Measurements from ENCODE around the gene FASTK.

The FASTK gene

DNA sequence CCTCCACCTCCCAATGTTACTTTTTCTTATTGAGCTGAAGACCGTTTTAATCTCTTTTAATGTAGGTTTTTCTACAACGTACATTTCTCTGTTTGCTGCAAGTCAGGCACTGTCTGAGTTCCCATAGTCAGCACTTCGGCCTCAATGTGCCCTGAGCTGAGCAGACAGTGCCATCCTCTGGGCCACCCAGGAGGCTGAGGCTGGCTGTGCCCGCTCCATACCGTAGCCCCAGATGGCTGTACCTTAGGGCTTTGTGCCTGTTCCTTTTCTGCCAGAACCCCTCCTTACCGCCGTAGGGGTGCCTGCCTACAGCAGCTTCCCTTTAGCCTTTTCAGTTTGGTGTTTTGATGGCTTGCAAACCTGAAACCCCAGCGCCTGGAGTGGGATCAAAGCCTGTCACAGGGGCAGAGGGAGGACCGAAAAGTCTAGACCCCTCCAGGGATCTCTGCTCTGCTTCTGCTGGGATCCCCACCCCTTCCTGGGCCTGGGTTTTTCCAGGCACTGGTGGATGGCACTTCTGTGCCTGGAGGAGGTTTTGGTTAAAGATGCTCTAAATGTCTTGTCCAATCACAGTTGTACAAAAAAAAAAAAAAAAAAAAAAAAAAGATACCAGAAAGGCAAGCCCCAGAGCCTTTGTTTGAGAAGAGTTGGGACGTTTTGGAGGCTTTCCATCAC, 14.7 kb upstream of the FASTK start:
- no peak for DNase-seq

DNA sequence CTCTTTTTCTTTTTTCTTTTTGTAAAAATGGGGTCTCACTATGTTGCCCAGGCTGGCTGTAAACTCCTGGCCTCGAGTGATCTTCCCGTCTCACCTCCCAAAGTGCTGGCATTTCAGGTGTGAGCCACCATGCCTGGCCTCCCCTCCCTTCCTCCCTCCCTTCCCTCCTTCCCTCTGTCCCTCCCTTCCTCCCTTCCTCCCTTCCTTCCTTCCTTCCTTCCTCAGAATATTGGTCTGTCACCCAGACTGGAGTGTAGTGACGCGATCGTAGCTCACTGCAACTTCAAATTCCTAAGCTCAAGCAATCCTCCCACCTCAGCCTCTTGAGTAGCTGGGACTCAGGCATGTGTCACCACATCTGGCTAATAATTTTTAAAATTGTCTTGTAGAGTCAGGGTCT, 14.1 kb upstream of the FASTK start:
- DNase-seq: no peak

DNA sequence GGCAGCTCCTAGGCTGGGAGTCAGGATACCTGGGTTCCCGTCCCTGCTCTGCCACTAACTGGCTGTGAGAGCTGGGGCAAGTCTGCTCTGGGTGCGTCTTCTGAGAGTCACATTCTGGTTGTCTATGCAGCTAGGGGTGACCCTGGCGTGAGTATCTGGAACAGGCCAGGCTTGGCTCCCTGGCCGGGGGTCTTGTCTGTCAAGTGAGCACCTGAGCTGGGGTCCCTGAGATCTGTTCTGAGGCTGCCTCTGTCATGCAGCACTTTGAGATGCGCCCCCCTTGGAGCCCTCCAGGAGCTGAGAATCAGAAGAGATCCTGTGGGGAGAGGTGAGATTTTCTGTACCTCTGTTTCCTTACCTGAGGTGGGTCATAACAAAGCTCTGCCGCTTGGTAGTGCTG, 13.1 kb upstream of the FASTK start:
- no peak for DNase-seq

DNA sequence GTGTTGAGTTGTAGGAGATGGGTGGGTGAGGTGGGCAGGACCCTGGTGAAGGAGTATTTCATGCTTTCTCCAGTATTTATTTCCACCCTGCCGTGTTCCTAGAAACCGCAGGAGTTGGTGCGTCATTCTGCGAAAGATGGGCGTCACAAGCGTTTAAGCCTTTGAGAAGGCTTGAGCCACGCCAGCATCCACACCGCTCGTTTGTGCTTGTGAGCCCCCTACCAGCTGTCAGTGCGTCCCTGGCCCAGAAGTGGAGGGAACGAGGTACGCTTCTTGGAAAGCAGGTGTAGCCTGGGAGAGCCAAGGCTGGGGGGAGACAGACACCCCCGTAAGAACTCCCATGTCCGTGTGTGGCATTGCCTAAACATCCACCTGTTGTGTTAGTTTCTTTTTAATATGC, 11.4 kb upstream of the FASTK start:
- DNase-seq: no peak

DNA sequence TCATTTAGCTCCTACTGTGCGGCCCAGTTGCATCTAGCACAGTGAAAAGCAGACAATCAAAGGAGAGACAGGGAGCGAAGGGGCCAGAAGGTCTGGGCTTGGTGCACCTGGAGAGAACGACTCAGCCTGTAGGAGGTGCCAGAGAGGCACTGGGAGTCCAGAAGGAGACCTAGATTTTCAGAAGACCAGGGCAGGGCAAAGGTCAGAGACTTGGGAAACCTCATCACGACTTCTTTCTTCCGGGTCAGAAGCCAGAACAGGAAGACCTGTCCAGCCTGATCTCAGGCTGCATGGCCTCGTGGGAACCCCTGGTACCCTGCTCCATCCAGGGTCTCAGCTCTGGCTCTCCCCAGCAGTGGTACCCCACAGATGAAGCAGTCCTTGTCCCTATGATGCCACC, 10.8 kb upstream of the FASTK start:
- no peak for DNase-seq

DNA sequence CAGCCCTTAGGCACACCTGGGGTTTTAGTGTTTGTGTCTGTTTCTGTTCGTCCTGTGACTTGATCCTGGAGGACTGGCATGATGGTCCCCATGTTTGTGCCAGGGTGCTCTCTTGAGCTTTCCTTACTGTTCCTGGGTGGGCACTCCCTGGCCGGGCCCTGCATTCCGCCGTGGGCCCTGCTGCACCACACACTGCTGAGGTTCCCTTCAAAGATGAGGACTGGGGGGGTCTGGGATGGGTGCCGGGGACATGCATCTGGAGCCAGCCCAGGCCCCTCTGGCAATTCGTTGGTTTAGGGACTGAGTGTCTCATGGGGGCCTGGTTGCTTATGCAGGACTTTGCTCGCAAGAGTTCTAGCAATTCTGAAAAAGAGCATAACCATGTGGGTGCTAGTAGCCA, 10.4 kb upstream of the FASTK start:
- DNase-seq: no peak

DNA sequence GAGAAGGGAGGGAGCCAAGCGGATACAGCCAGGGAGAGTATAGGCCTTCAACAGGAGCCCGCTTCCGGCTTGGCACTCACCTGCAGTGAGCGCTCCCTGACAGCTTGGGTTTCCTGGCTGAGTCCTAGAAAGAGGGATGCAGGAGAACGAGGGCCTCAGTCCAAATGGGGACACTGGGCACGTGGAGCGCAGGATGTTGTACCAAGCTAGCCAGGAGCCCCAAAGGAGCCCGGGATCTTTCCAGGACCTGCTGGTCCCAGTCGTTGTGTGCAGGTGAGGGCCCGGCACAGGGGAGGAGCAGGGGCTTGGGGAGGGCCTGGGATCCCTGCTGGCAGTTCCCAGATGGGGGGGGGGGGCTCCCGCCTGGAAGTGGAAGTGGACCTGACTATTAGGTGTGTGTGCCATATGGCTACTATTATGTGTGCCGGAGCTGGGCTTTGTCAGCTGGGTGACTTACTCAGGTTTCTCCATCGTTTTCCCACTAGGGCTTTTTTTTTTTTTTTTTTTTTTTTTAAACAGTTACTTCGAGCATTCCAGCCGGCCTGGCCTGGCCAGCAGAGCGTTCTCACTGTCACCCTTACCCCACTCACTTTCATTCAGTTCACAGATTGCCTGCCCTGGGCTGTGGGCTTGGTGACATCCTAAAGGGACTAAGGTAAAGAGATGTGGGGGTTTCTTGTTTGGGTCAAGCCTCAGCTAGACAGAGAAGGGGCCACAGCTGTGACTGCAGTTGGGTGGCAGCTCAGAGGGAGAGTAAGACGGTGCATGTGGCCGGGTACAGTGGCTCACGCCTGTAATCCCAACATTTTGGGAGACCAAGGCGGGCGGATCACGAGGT, 9.5 kb upstream of the FASTK start:
- DNase-seq: no peak

DNA sequence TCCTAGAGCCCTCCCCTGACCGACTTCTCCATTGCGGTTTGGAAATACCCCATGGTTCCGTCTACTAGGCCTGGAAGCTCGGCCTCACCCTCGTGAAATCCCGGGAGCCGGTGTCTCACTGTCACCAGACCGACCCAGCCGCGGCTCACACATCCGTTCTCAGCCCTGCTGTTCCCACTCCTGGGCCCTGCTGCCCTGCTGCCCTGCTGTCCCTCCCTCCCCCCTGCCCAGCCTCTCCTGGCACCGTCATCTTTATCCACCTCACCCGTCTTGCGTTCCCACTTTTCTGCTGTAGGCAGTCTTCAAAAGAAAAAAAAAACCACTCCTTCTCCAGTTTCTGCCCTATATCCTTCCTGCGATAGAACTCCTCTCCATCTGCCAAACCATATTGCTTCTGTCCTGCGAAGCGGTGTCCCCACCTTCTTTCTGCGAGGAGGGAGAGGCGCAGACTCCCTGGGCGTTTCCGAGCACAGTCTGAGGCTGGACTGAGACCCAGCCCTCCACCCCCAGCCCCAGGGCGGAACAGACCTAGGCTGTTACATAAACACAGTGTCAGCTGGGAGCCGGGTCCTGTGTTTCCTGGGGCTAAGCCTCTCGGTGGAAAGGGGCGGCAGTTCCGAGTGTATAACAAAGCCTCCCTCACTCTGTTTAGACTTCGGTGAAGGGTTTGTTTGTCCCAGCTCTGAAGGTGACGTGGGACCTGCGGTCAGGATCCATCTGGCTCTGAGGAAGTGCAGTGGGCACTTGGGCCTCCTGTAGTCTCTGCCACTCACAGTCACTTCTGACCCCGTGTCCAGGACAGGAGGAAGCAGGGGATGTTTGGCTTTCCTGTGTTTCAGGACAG, 8.5 kb upstream of the FASTK start:
- no peak for DNase-seq

DNA sequence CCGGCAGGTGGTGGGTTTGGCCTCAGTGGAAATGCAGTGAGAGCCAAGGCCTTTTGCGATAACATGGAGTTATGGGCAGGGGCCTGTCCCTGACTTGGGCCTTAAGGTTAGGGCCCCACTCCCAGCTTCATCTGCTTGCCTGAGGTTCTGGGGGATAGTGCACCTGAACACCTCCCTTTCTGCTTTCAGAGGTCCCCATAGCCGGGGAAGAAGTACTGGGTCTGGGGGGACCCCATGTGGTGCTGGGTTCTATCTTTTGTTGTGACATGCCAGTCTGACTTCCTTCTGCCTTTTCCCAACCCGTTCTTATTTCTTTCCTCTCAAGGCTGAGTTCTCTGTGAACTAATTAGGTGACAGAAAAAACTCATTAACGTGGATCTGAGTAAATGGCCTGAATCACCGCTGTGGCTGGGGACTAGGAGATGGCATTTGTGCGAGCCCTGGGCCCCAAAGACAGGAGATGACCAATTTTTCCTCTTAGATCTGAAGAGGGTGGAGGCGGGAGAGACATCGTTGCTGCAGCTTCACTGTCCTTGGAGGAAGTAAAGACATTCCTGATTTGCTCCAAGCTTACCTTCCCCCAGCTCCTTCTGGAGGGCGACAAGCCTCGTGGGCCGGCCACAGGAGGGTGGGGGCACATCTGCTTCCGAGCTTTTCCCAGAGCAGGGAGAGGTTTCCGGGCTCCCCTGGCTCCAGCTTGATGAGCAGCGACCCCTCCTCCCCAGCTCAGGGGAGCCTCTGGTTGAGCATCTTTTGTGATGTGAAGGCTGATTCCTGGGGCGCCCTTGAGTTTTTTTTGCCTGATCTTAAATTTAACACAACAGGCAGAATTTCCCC, 7.6 kb upstream of the FASTK start:
- no peak for DNase-seq

DNA sequence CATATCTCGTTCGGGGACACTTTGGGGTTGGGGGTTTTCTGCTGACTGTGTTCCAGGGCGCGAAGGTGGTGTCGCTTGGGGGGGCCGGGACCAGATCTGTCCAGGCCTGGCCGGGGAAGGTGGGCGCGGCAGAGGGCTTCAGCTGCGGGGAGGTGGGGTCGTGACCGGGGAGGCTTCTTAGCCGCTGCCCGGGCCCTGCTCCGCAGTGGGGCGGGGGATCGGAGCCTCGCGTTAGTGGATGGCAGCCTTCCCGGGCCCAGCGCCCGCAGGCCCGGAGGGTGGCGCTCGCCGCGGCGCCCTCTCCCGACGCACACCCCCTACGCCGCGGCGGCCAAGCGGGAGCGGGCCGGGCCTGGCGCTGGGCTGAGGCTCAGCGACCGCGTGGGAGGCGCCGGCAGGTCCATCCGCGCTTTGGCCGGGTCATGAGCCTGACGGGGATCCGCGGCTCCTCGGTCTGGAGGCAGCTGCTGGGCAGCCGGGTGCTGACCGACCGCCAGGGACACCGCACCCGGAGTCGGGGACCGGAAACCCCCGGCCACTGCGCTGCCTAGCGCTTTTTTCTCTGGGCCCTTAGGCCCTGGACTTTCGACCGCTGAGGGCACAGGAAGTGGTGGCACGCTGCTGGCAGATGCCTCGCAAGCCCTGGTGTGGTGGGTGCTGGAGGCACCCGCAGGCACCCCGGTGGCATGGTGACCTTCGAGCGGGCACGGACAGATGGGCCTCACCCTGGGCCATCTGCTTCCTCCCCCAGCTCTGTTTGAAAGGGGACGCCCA, 6.8 kb upstream of the FASTK start:
- no peak for DNase-seq

DNA sequence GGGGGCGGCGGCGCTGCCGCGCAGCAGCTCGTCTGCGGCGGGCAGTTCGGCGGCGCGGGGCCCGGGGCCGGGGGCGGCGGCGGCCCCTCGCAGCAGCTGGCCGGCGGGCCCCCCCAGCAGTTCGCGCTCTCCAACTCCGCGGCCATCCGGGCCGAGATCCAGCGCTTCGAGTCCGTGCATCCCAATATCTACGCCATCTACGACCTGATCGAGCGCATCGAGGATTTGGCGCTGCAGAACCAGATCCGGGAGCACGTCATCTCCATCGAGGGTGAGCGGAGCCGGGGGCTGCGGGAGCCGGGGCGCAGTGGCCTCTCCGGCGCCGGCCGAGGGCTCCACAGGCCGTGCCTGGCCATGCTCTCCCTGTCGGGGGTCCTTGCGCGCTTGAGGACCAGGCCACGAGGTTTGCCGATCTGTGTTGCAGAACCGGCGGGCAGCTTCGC, 6.2 kb upstream of the FASTK start:
- DNase-seq: no peak

DNA sequence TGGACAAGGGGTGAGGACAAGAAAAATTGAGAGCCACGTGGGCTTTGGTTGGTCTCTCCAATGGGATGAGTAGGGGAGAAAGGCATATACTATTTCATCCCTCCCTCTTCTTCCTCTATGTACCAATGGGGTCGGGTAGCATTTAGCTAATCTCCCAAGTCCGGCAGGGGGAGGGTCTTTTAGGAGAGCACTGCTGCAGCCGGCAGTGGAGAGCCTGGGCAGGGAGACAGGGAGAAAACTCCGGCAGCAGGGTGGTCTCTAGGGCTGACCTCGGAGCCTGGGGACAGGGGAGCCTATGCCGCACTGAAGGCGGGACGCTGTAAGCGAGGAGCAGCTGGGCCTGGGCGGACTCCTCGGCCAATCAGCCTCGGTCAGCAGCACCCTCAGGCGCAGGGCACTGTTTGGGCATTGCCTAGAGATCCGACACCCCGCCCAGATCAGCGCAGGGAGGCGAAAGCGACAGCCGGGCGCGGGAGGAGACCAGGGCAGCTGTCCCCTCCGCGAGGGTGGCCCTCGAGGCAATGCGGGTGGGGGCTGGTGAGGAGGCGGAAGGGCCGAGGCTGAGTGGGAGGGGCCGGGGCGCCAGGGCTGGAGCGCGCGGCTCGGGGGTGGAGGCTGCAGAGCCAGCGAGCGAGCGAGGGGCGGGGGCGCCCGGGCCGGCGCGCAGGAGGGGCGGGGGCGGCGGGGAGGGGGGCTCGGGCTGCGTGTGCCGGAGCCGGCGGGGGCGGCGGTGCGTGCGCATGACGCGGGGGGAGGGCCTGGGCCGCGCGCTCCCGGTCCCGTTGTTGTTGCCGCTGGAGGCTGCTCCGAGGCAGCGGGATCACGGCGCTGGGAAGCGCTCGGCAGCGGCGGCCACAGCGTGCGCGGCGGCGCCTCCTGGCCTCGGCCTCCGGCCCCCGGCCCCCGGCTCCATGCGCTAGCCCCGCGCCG, 5.3 kb upstream of the FASTK start, which contains the start of gene AGAP3:
AGAP3 (plus strand) TSS at position 785 of the 930 bp plus-strand sequence. CDS start 267 bp downstream, outside the sequence.
- DNase-seq: peak; percentile 77

DNA sequence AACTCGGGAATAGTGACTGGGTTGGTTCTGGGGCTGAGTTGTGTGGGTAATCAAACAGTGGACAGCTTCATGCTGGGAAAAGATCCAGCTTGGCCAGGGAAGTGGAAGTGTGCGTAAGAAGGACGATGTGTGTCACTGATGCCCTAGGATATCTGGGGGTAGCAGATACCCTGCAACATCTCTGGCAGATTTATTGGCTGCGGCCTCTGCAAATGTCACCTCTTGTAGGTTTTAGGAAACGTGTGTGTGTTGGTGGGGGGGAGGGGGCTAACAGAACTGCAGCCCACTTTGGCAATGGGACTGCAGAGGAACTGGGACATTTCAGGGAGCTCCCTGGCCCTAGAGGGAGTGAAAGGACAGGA, 4.7 kb upstream of the FASTK start:
- no peak for DNase-seq

DNA sequence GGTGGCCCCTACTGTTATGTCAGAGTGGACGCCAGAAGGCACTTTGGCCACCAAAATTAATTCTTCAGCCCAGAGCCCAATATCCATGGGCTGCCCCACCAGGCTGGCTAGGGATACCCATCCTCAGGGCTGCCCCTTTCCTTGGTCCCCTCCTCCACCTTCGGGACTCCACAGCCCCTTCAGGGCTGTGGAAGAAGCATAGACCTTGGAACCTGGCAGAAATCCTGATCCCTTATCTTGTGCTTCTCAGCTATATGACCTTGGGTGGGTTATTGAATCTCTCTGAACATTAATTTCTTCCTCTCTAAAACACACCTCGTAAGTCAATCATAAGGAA, 3.2 kb upstream of the FASTK start:
- DNase-seq: no peak

DNA sequence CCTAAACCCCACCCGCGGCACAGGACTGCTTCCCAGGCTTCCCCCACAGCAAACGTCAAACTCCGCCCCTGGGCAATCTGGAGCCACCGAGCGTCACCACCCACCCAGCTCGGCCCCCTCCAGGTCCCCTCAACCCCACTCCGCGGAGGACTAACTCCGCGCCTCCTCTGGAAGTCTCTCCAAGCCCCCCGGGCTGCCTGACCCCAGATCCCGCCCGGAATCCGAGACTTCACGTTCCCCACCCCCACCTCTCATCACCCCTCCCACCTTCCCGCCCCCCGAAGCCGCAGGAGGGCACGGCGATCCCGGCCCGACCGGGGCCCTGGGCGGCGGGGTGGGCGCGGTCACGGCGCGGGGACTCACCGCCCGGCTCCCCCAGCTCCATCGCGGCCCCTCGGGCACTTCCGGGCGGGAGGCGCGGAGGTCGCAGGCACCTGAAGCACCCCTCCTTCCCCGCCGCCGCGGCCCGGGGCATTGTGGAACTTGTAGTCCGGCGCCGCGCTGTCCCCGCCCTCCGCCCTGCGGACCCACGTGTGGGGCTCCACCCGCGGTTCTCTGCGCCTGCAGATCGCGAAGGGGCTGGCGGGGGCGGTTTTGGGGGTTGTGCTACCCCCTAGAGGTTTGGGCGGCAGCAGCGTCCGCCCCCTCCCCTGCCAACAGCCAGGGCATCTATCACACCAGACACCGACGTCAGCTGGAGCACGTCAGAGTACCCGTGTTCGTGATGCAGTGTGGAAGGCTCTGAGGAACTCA, 2.6 kb upstream of the FASTK start, which contains the start of gene TMUB1:
TMUB1 (minus strand) TSS at position 423 of the 753 bp plus-strand sequence. CDS start 930 bp downstream, outside the sequence.
- no peak for DNase-seq

DNA sequence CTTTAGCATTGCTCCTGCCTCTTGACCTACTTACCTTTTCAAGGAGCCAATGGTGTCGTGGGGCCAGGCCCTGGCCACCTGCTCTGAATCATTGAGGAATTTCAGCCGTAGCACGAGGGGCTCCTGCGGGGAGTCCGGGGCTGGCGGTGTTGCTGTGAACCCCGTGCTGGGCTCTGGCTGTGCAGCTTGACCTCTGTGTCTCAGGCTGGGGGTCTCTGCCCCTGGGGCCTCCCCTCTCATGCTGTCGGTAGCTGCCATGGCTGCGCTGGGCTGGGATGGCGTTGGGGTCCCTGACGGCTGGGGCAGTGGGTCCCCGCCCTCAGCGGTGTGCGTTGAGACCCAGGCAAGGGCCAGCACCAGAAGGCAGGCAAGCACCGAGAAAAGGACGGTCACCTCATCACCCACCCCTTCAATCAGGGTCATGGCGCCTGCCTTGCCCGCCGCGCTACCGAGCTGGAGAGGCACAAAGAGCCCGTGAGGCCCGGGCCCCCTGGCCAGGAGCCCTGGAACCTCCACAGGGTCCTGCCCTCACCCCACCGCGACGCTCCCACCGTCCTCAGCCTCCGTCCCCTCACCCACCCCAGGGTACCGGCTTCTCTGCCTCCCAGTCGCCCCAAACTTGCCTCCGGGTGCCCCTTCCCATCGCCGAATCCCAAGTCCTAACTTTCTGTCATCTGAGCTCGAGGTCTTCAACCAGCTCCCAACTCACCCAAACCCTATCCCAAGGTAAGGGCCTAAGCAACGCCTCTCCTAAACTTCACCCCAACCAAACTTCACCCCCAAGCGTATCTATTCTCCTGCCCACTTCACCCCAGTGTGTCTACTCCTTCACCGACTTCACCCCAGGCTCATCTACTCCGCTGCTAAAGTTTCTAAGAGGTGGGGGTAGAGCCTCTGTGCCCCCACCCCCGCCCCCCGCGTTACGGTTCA, 1.8 kb upstream of the FASTK start:
- DNase-seq: no peak

DNA sequence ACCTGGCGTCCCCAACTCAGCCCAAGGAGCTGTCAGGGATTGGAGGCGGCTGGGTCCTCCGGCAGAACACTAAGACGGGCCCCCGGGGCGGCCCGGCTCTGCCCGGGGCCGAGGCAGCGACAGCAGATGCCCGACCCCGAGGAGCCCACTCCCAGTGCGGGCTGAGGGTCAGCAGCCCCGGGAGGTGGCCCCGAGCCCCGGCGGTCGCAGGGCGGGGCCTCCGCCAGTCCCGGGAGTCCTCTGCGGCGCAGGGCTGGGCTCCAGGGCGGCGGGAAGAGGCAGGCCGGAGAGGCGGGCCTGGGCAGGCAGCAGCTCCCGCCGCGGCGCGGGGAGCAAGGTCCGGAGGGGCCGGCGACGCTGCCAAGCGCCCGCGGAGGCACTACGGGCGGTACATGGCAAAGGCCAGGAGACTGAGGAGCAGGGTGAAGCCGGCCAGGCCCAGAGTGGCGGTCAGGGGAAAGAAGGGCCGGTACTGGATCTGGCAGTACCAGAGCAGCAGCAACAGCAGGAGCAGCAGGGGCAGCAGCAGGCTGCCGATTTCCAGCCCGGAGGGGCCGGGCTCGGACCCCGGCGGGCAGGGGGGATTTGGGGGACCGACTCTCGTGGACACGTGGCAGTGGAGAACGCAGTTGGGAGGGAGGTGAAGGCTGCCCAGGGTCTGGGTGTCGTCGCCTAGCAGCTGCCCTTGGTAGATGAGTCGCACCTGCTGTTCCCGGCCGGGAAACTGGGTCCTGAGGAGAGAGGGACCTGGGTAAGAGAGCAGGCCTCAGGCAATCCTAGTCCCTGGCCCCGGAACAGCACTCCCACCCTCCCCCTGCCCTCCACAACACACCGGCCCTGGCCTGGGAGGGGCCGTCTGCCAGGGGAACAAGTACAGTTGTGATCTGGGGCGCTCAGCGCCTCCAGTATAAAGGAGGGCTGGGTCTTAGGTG, 827 bp upstream of the FASTK start:
- DNase-seq: no peak

Data from amniotic stem cell (primary cell).